ENCODE results near the gene TMEM205.

GRCh38 chr19:11300811-11301120, 45.3 kb downstream of the TMEM205 start:
- TF ChIP-seq, protein P1, sequence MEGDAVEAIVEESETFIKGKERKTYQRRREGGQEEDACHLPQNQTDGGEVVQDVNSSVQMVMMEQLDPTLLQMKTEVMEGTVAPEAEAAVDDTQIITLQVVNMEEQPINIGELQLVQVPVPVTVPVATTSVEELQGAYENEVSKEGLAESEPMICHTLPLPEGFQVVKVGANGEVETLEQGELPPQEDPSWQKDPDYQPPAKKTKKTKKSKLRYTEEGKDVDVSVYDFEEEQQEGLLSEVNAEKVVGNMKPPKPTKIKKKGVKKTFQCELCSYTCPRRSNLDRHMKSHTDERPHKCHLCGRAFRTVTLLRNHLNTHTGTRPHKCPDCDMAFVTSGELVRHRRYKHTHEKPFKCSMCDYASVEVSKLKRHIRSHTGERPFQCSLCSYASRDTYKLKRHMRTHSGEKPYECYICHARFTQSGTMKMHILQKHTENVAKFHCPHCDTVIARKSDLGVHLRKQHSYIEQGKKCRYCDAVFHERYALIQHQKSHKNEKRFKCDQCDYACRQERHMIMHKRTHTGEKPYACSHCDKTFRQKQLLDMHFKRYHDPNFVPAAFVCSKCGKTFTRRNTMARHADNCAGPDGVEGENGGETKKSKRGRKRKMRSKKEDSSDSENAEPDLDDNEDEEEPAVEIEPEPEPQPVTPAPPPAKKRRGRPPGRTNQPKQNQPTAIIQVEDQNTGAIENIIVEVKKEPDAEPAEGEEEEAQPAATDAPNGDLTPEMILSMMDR (IDR thresholded peaks at IDR 0.05 in 4 of 5, conservative IDR thresholded peaks at IDR 0.05 in 1 of 5) = no peak
- TF ChIP-seq POLR2A (IDR thresholded peaks at IDR 0.05) = no peak

Measured in gastrocnemius medialis (tissue), 4 donors.